ENCODE results near the gene TCF7L1. TPM values are rescaled to one million over a fixed set of nuclear protein-coding genes. Genes with fewer than 3 reads are reported as not detected.

The TCF7L1 gene
- total RNA-seq, 1 donor from 2014 or later, result 10.3 TPM

- Histone ChIP-seq H3K9me3 (no peaks in the 10 kb centered on the region), H3K27me3 (no peaks in the 10 kb centered on the region), H3K4me1 (peaks cover 0 to 8% of the 10 kb centered on the region in 2 donors), H3K36me3 (no peaks in the 10 kb centered on the region), H3K27ac (no peak overlapping the region), H3K4me3 (no peak overlapping the region)
- TF ChIP-seq CTCF (IDR thresholded peaks at IDR 0.05), result no peak
- intact Hi-C loops (cut with DNase I), result no loop called here
- DNase-seq (ENCODE audit: low spot score in 2 of 2), result no peak
Measured at GRCh38 chr2:85169581-85169980, 36.4 kb downstream of the TCF7L1 start.

DNA sequence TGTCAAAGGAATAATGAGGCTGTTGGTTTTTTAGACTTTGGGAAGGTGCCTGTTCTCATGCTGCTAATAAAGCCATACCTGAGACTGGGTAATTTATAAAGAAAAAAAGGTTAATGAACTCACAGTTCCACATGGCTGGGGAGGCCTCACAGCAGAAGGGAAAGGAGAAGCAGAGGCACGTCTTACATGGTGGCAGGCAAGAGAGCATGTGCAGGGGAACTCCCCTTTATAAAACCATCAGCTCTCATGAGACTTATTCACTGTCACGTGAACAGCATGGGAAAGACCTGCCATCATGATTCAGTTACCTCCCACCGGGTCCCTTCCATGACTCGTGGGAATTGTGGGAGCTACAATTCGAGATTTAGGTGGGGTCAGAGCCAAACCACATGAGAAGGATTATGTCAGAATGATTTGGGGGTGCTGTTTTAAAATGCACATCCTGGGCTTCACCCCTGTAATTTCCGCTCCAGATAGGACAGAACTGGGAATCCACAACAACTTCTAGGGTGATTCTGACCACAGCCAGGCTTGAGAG lies 37.8 kb downstream of the TCF7L1 start:
- no peak for DNase-seq (ENCODE audit: low spot score in 2 of 2)
- no peaks in the 10 kb centered on the region for H3K9me3 ChIP-seq
- intact Hi-C loops (cut with DNase I), result no loop called here
- no peaks in the 10 kb centered on the region for H3K27me3 ChIP-seq
- no peaks in the 10 kb centered on the region for H3K4me1 ChIP-seq
- H3K4me3 ChIP-seq, result no peak overlapping the region
- no peaks in the 10 kb centered on the region for H3K36me3 ChIP-seq
- no peak for TF ChIP-seq CTCF (IDR thresholded peaks at IDR 0.05)
- no peak overlapping the region for H3K27ac ChIP-seq

DNA sequence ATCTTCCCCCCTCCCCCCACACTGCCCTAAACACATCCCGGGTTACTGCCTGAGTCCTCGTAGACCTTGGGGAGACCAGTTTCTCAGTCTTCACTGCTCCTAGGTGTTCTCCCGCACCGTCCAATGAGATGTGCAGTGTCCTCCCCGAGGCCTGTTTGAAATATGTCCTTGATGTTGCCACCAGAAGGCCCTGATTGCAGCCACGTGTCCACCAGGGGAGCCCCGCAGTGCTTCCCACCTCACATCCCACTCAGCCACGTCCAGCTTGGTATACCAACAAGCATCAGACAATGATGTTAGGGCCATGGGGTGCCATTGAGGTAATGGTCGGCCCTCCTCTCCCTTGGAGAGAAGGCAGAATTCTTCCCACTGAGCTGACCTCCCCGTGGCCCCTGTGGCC lies 38.7 kb downstream of the TCF7L1 start:
- H3K27ac ChIP-seq, result no peak overlapping the region
- H3K36me3 ChIP-seq, result no peaks in the 10 kb centered on the region
- intact Hi-C loops (cut with DNase I), result no loop called here
- no peak for TF ChIP-seq CTCF (IDR thresholded peaks at IDR 0.05)
- no peaks in the 10 kb centered on the region for H3K4me1 ChIP-seq
- no peaks in the 10 kb centered on the region for H3K9me3 ChIP-seq
- DNase-seq (ENCODE audit: low spot score in 2 of 2), result no peak
- no peaks in the 10 kb centered on the region for H3K27me3 ChIP-seq
- H3K4me3 ChIP-seq, result no peak overlapping the region

- H3K27me3 ChIP-seq, result no peaks in the 10 kb centered on the region
- no peaks in the 10 kb centered on the region for H3K36me3 ChIP-seq
- DNase-seq (ENCODE audit: low spot score in 2 of 2), result no peak
- intact Hi-C loops (cut with DNase I), result no loop called here
- H3K9me3 ChIP-seq, result no peaks in the 10 kb centered on the region
- H3K4me1 ChIP-seq, result no peaks in the 10 kb centered on the region
- TF ChIP-seq CTCF (IDR thresholded peaks at IDR 0.05), result no peak
- no peak overlapping the region for H3K27ac ChIP-seq
- no peak overlapping the region for H3K4me3 ChIP-seq
Measured at GRCh38 chr2:85173909-85174308, 40.7 kb downstream of the TCF7L1 start.

GRCh38 chr2:85174943-85175342 lies 41.8 kb downstream of the TCF7L1 start:
- no peak for DNase-seq (ENCODE audit: low spot score in 2 of 2)
- intact Hi-C loops (cut with DNase I), result no loop called here
- H3K27ac ChIP-seq, result no peak overlapping the region

More at GRCh38 chr2:85174943-85175342, 41.8 kb downstream of the TCF7L1 start:
- Histone ChIP-seq H3K9me3 (no peaks in the 10 kb centered on the region), H3K4me3 (no peak overlapping the region), H3K27me3 (no peaks in the 10 kb centered on the region), H3K4me1 (peaks cover 0 to 6% of the 10 kb centered on the region in 2 donors), H3K36me3 (no peaks in the 10 kb centered on the region)
- no peak for TF ChIP-seq CTCF (IDR thresholded peaks at IDR 0.05)
